GM19239 (cell line): Measurements from ENCODE around the gene SERPINB7.
"Not testable (repeated sequence)": the region's sequence is repeated elsewhere in the genome, so short reads cannot be mapped to it uniquely, and the experiment has no call there.

Source experiments
- DNase-seq: peaks from one replicate; pipeline ENCODE4 v3.0.0; 2011; ENCODE audit warnings: low spot score; ENCODE audit not compliant: insufficient read length
- FAIRE-seq: peaks from 2 replicates; lab custom pipeline; 2011; peaks lifted over from hg19 to GRCh38; lab: Jason Lieb, UNC

SERPINB7 gene, protein sequence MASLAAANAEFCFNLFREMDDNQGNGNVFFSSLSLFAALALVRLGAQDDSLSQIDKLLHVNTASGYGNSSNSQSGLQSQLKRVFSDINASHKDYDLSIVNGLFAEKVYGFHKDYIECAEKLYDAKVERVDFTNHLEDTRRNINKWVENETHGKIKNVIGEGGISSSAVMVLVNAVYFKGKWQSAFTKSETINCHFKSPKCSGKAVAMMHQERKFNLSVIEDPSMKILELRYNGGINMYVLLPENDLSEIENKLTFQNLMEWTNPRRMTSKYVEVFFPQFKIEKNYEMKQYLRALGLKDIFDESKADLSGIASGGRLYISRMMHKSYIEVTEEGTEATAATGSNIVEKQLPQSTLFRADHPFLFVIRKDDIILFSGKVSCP

GRCh38 chr18:63775166-63775730, at the start of gene SERPINB7:
SERPINB7 (plus strand) TSS chr18:63775418; CDS start chr18:63782373, 6,955 bp downstream.
- no peak for DNase-seq
- no peak for FAIRE-seq

DNA sequence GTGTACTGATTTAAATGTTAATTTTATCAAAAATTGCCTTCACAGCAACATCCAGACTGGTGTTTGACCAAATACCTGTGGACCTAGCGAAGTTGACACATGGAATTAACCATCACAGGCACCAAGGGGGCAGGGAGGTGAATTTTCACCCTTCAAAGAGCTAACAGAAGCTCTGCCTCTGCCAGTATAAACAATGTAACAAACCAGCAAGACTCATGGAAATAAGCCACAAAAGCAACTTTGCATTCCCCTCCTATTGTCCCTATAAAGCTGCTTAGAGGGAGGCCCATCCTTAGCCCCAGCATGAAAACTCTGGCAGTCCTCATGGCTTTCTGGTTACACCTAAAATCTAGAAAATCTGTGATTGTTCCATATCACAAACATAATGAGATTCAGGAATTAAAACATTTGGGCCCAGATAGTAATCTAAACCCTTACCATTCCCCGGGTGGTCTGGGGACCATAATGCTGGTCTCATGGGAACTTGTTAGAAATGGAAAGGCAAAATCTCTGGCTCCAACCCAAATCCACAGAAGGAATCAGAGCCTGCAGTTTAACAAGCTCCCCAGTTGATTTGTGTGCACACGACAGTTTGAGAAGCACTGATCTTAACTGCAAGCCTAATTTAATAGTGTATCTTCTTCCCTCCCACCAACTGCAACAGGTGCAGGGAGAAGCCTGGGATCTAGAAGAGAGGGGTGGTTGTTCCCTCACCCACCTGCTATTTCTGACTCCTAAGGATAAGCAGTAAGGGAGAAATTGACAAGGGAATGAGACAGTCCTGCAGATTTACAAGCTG, 49.3 kb upstream of the SERPINB7 start:
- FAIRE-seq (no peak), DNase-seq (no peak)

DNA sequence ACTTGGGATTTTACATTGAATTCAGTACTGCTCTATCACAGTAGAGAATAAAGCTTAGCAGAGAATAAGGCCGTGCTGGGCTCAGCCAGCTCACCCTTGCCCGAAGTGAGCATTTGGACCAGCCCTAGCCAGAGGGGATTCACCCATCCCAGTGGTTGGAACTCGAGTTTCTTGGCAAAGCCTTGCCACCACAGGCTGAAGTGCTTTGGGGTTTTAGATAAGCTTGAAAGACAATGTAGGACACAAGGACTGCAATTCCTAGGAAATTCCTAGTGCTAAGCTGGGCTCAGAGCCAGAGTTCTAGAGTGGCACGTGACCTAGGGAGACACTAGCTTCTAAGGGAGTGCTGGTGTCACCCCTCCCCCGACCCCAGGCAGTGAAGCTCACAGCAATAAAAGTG, 44.4 kb upstream of the SERPINB7 start:
- DNase-seq, result no peak
- FAIRE-seq, result no peak

DNA sequence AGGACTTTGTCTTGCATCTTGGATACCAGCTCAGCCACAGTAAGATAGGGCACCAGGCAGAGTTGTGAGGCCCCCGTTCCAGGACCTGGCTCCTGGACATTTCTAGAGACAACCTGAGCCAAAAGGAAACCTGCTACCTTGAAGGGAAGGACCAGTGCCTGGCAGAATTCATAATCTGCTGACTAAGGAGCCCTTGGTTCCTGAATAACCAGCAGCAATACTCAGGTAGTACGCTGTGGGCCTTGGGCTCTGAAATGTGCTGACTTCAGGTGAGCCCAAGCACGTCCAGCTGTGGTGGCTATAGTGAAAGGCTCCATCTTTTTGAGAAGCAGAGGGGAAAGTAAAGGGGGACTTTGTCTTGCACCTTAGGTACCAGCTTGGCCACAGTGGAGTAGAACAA, 44.0 kb upstream of the SERPINB7 start:
- no peak for DNase-seq
- no peak for FAIRE-seq

DNA sequence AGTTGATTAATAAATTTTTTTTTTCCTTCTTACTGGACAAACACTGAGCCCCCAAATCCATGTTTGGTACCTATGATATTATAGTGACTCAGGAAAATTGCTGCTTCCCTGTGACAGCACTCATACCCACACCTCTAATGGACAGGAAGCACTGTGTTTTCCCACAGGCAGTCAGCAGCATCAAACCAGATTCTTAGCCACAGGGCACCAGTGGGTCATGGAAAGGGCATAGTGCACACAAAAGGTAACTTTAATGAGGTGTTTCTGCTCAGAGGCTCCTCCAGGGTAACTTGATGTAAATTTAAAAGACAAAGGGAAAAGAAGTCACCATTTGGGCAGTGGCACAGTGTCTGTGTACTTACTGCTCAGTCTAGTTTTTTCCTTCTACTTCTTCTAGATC, 38.3 kb upstream of the SERPINB7 start:
- no peak for DNase-seq
- no peak for FAIRE-seq

- no peak for FAIRE-seq
- no peak for DNase-seq
These were observed 33.4 kb upstream of the SERPINB7 start for GRCh38 chr18:63741769-63742168.

DNA sequence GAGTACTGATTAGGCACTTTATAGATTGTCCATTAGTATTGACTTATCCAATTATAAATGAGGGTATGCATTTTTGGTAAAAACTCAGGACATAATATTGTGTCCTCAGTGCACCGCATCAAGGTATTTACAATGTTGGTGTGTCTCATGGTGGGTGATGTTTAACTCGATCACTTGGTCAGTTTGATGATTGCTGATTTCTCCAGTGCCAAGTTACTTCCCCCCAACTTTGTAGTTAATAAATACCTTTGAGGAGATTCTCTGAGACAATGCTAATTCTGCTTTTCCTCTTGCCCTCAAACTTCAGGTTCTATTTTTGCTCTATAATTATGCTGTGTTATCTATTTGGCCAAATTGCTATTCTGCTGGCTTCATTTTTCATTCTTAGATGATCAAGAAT, 28.2 kb upstream of the SERPINB7 start:
- no peak for FAIRE-seq
- DNase-seq, result no peak

GRCh38 chr18:63749489-63749888, 25.7 kb upstream of the SERPINB7 start:
- no peak for DNase-seq
- FAIRE-seq, result no peak

GRCh38 chr18:63752636-63753035, 22.6 kb upstream of the SERPINB7 start:
- DNase-seq, result no peak
- no peak for FAIRE-seq

- no peak for FAIRE-seq
- DNase-seq, result no peak
These were observed 21.5 kb upstream of the SERPINB7 start for GRCh38 chr18:63753676-63754075.

- FAIRE-seq (no peak), DNase-seq (no peak)
These were observed 17.7 kb upstream of the SERPINB7 start for GRCh38 chr18:63757541-63757940.

DNA sequence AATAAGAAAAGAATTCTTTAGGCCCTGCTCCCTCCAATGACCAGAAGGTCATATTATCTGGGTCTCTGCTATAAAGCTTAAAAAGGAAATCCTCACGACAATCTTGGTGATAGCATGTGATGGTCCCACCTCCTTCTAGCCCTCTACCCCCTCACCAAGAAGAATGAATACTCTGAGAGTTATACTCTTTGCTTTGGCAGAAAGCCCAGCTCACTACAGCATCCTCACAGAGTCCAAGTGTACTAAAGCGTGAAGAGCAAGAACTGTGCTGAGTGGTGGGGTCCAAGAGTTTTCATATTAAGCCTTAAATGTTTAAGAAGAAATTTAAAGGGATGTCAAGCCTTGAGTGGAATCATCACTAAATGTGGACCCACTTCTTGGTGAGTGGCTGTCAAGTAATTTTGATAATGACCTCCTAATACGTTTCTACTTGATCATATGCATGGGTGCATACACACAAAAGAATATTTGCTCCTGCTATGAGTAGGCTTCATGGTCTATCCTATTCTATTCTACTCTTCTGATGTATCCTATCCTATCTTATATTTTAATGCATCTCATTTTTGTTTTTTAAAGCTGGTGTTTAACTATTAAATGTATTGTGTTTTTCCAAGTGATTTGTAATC, 16.5 kb upstream of the SERPINB7 start:
- FAIRE-seq, result no peak

DNA sequence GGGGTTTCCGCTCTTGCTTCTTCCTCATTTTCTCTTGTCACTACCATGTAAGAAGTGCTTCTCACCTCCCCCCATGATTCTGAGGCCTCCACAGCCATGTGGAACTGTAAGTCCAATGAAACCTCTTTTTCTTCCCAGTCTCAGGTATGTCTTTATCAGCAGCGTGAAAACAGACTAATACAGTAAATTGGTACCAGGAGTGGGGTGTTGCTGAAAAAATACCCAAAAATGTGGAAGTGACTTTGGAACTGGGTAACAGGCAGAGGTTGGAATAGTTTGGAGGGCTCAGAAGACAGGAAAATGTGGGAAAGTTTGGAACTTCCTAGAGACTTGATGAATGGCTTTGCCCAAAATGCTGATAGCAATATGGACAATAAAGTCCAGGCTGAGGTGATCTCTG, 15.4 kb upstream of the SERPINB7 start:
- FAIRE-seq, result not testable (repeated sequence)

More for the DNA sequence above, 16.5 kb upstream of the SERPINB7 start:
- DNase-seq, result no peak

GRCh38 chr18:63762518-63762917, 12.7 kb upstream of the SERPINB7 start:
- DNase-seq (no peak), FAIRE-seq (no peak)

More for the DNA sequence above, 15.4 kb upstream of the SERPINB7 start:
- not testable (repeated sequence) for DNase-seq

- FAIRE-seq (no peak), DNase-seq (no peak)
These were observed 11.2 kb upstream of the SERPINB7 start for GRCh38 chr18:63763831-63764600.

DNA sequence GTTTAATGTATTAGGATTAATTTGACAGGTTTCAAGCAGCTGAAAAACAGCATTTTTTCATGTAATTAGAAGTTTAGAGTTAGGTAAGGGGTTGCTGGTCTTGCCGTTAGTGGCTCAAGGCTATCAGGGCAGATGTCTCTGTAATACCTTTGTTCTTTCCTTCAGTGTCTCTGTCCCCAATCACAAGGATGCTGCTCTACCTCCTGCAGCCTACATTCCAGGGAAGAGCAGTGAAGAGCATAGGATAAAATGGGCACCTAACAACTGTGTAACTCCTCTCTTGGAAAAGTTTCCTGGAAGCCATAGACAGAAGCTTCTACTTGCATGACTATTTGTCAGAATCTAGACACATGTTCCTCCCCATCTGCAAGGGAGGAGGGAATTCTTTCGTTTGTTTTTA, 9.4 kb upstream of the SERPINB7 start:
- FAIRE-seq (no peak), DNase-seq (no peak)

DNA sequence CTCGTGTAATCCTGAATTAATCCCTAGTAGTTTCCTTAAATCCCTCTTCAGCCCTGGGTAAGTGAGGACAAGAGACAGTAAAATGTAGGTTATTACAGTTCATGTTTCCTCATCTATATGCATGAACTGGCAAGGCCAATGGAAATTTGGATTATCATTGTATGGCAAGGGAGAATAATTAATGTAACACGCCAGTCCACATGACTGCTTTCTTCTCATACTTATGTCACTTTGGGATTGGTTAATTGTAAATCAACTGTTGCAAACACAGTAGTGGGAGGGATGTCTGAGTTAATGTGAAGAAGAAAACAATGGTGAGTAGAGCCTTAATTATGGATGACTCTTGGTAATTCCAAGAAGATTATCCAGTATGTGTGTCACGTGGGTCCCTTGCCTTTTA, 1.7 kb upstream of the SERPINB7 start:
- DNase-seq (no peak), FAIRE-seq (no peak)

DNA sequence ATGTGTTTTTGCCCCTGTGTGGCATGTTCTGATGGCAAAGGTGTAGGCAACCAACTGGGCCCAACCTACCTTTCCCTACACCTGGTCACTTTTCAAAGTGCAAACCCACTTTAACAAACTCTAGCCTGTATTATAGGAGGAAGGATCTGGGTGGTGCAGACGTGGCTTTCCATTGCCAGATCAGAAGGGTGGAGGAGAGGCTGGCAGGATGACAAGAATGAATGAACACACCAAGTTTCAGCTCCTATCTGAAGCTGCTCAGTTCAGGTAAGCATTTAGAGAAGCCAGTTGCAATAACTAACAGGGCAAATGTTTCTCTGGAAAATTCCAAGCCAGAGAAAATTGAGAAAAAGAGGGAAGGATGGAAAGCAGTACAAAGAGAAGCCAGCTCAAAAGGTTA, 707 bp upstream of the SERPINB7 start:
- no peak for DNase-seq
- FAIRE-seq, result no peak

DNA sequence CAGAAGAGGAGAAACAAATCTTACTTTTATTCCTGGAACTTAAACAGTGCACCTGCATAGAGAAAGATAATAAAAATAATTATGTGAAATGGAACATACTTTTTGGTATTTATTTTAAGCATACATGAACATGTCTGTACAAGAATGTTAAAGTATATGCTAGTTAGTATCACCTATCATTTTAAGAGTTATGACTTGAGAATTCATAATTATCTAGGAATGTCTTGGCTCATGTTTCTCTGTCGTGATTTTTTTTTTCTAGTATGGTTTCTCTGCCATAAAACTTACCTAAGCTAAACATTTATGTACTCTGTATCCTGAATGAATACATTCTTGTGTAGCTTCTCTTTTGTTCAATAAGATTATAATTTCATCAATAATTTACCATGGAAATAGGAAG, 4.2 kb downstream of the SERPINB7 start:
- no peak for FAIRE-seq
- DNase-seq, result no peak

GRCh38 chr18:63783394-63783793, 8.2 kb downstream of the SERPINB7 start:
- DNase-seq (no peak), FAIRE-seq (no peak)
